Measurements from ENCODE around the gene ZNF428. TPM values are rescaled to one million over a fixed set of nuclear protein-coding genes. Genes with fewer than 3 reads are reported as not detected.

ZNF428 gene
- total and polyA plus RNA-seq, 2 of the 8 experiments (the other 6 are each of a cell fraction or from before 2014, with no cell fraction given), result 7.8 to 16.7 TPM

DNA sequence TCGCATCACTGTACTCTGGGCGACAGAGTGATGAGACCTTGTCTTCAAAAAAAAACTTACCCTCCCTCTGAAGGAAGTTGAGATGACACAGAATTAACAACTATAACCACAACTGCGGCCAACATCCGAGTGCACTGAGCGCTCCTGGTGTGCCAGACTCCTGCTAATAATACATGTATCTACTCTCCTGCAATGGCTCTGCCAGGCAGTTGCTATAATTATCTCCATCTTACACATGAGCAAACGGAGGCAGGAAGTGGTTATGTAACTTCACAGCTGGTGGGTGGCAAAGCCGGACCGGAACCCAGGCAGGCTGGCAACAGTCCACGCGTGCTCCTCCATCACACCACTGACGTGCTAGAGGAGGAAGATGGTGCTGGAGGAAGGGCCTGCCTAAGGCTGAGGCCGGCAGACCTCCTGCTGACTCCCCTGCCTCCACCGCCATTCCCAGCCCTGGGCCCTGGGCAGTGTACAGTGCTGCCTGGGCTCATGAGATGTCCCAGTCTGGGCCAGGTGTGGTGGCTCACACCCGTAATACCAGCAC is 56.7 kb downstream of the ZNF428 start:
- Histone ChIP-seq H3K9ac (replicated peaks in 1 of 4; ENCODE audit: extremely low read depth in 1 of 4, low read depth in 3 of 4, low read length in 3 of 4) (no peak overlapping the region), H3K23me2 (ENCODE audit: low read depth, low read length) (no peaks in the 10 kb centered on the region), H2BK12ac (ENCODE audit: low read depth, low read length) (no peak overlapping the region), H4K20me1 (replicated peaks in 1 of 2; ENCODE audit: control insufficient read depth in 1 of 2, insufficient read depth in 2 of 2, low read length in 2 of 2) (peaks cover 0 to 8% of the 10 kb centered on the region in 2 experiments), H3K4ac (replicated peaks; ENCODE audit: insufficient read length, low read depth, low read length) (no peak overlapping the region), H2BK20ac (ENCODE audit: low read length) (no peak overlapping the region), H3K4me2 (ENCODE audit: insufficient read depth in 1 of 2, low read depth in 2 of 2, low read length in 2 of 2) (no peak overlapping the region), H4K91ac (replicated peaks; ENCODE audit: insufficient read length, low read length) (no peak overlapping the region), H3K79me2 (ENCODE audit: control insufficient read depth in 1 of 2, insufficient read depth in 2 of 2, low read length in 2 of 2) (no peaks in the 10 kb centered on the region), H3K4me1 (replicated peaks in 1 of 4; ENCODE audit: control insufficient read depth in 3 of 4, insufficient read depth in 4 of 4, low read length in 3 of 4) (no peaks in the 10 kb centered on the region), H4K8ac (ENCODE audit: extremely low read depth, insufficient read depth, low read length) (no peak overlapping the region), H3K14ac (ENCODE audit: insufficient read length) (no peak overlapping the region), H3K27ac (ENCODE audit: low read depth, low read length) (no peak overlapping the region), H3K36me3 (ENCODE audit: control insufficient read depth in 2 of 4, insufficient read depth in 4 of 4, low read length in 3 of 4) (peaks cover 0 to 8% (median 0%) of the 10 kb centered on the region in 4 experiments; a peak in 2 of 8 replicates), H3K79me1 (ENCODE audit: low read depth, low read length) (no peaks in the 10 kb centered on the region; the same call in 1 of the 2 replicates), H2AFZ (ENCODE audit: low read length) (no peak overlapping the region), H2AK5ac (ENCODE audit: low read depth, low read length) (no peak overlapping the region), H3K56ac (replicated peaks; ENCODE audit: insufficient read length, low read depth, low read length) (no peak overlapping the region), H4K5ac (ENCODE audit: insufficient read length, low read depth, low read length) (no peak overlapping the region), H3K27me3 (replicated peaks in 1 of 4; ENCODE audit: control insufficient read depth in 3 of 4, extremely low read depth in 1 of 4, insufficient read depth in 3 of 4, low read length in 3 of 4) (no peaks in the 10 kb centered on the region), H3K23ac (ENCODE audit: insufficient read length) (no peak overlapping the region), H3K4me3 (ENCODE audit: extremely low read depth in 1 of 4, insufficient read depth in 2 of 4, low read depth in 3 of 4, low read length in 4 of 4) (no peak overlapping the region), H2BK5ac (ENCODE audit: low read depth, low read length) (no peak overlapping the region), H3K18ac (ENCODE audit: extremely low read depth, low read length) (no peak overlapping the region), H2BK120ac (replicated peaks; ENCODE audit: low read depth, low read length) (no peak overlapping the region), H2BK15ac (ENCODE audit: low read length) (no peak overlapping the region), H3K9me3 (ENCODE audit: insufficient read depth in 2 of 2, low read depth in 1 of 2, low read length in 1 of 2) (no peaks in the 10 kb centered on the region)
- CTCF ChIA-PET (ENCODE audit: partially characterized antibody), result interaction anchor here (2.9 to 9.3 kb wide), 2 partner anchors 8 to 31 kb away, joined by 16 to 82 read pairs; no protein-coding TSS in a partner anchor
- 95% methylated on average over 14 of the region's 14 CpGs; no CpG with 5 or more reads in 1 of the 2 experiments for WGBS, 2 experiments (ENCODE audit: extremely low coverage in 1 of 2, insufficient coverage in 1 of 2, insufficient read length in 1 of 2, insufficient replicate concordance in 2 of 2, low coverage in 1 of 2, low lambda C conversion rate in 2 of 2, missing lambda C conversion rate in 1 of 2)
- FAIRE-seq (no peak), DNase-seq (ENCODE audit: low read depth in 1 of 2, low spot score in 2 of 2) (no peak)
- TF ChIP-seq SUZ12 (IDR thresholded peaks at IDR 0.05; ENCODE audit: low read length), result no peak
- TF ChIP-seq SIX5 (IDR thresholded peaks at IDR 0.05; ENCODE audit: low read depth, low read length), result no peak
- POLR2A ChIA-PET (ENCODE audit: partially characterized antibody), result no interaction called here
